Stimulated activated naive CD8-positive, alpha-beta T cell treated with anti-CD3 and anti-CD28 coated beads, Interleukin-15, Interleukin-2, amounts not matched to agents 100 U/mL and 50 U/mL, for 24 hours (primary cell): ENCODE data around the gene COBL.

ENCODE experiments used
- ATAC-seq: fragments of 150-1000 bp; cut with Tn5 transposase; one replicate; pipeline ENCODE4 v1.10.0; 2021
- DNase-seq: peaks from one replicate; pipeline ENCODE4 v3.0.0; 2021

The COBL gene

GRCh38 chr7:51250512-51250911 lies 66.1 kb downstream of the COBL start:
- ATAC-seq (no peak), DNase-seq (no peak)

GRCh38 chr7:51249991-51250390 lies 66.6 kb downstream of the COBL start:
- ATAC-seq: no peak
- DNase-seq: no peak

- DNase-seq (no peak), ATAC-seq (no peak)
These were observed 67.2 kb downstream of the COBL start for GRCh38 chr7:51249187-51249945.

GRCh38 chr7:51246258-51247245 lies 70.1 kb downstream of the COBL start:
- ATAC-seq: no peak
- DNase-seq: no peak

GRCh38 chr7:51244885-51245284 lies 71.7 kb downstream of the COBL start:
- DNase-seq (no peak), ATAC-seq (no peak)

GRCh38 chr7:51244053-51244452 lies 72.6 kb downstream of the COBL start:
- DNase-seq: no peak
- no peak for ATAC-seq

GRCh38 chr7:51243631-51244030 lies 73.0 kb downstream of the COBL start:
- ATAC-seq (no peak), DNase-seq (no peak)

- no peak for ATAC-seq
- no peak for DNase-seq
These were observed 73.6 kb downstream of the COBL start for GRCh38 chr7:51242881-51243518.

- DNase-seq (no peak), ATAC-seq (no peak)
These were observed 74.5 kb downstream of the COBL start for GRCh38 chr7:51242007-51242691.

- ATAC-seq: no peak
- no peak for DNase-seq
These were observed 75.7 kb downstream of the COBL start for GRCh38 chr7:51240868-51241267.

- ATAC-seq: no peak
These were observed 76.9 kb downstream of the COBL start for GRCh38 chr7:51239691-51240090.

GRCh38 chr7:51238981-51239495 lies 77.6 kb downstream of the COBL start:
- no peak for DNase-seq

More at GRCh38 chr7:51239691-51240090, 76.9 kb downstream of the COBL start:
- no peak for DNase-seq

GRCh38 chr7:51237446-51238133 lies 79.0 kb downstream of the COBL start:
- ATAC-seq (no peak), DNase-seq (no peak)

More at GRCh38 chr7:51238981-51239495, 77.6 kb downstream of the COBL start:
- ATAC-seq: no peak

- DNase-seq (no peak), ATAC-seq (no peak)
These were observed 80.0 kb downstream of the COBL start for GRCh38 chr7:51236470-51237132.

- ATAC-seq (no peak), DNase-seq (no peak)
These were observed 80.9 kb downstream of the COBL start for GRCh38 chr7:51235593-51236313.

GRCh38 chr7:51234609-51235308 lies 81.8 kb downstream of the COBL start:
- no peak for DNase-seq

GRCh38 chr7:51234139-51234538 lies 82.5 kb downstream of the COBL start:
- no peak for DNase-seq
- no peak for ATAC-seq

More at GRCh38 chr7:51234609-51235308, 81.8 kb downstream of the COBL start:
- no peak for ATAC-seq

GRCh38 chr7:51233374-51233773 lies 83.2 kb downstream of the COBL start:
- DNase-seq (no peak), ATAC-seq (no peak)

GRCh38 chr7:51230723-51231122 lies 85.9 kb downstream of the COBL start:
- DNase-seq: no peak
- no peak for ATAC-seq
